Measurements from ENCODE around the gene PIMREG.

DNA sequence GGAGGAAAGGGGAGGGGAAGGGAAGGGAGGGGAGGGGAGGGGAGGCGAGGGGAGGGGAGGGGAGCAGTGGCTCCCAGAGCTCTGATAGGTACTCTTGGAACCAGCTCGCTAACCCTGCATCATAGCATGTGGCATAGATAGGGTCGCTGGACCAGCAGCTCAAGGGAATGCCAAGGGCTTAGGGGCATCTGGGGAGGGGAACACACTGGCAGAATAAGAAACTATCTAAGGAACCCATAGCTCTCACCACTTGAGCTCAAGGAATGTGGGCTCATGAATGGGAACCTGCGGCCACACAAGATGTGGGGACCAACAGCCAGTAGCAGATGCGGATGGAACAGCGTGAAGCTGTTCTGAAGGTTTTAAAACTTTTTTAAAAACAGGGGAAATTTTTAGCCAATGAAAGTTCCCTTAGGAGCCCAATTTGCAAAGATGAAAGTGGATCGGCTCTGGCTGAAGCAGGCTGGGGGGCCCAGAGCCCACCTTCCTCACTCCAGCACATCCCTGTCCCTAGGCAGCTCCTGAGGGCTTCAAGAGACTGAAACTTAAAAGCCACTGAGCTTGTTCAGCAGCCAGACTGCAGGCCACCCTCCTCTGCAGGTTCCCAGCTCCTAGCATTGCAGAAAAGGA, 46.9 kb downstream of the PIMREG start:
- TF ChIP-seq, protein P1, sequence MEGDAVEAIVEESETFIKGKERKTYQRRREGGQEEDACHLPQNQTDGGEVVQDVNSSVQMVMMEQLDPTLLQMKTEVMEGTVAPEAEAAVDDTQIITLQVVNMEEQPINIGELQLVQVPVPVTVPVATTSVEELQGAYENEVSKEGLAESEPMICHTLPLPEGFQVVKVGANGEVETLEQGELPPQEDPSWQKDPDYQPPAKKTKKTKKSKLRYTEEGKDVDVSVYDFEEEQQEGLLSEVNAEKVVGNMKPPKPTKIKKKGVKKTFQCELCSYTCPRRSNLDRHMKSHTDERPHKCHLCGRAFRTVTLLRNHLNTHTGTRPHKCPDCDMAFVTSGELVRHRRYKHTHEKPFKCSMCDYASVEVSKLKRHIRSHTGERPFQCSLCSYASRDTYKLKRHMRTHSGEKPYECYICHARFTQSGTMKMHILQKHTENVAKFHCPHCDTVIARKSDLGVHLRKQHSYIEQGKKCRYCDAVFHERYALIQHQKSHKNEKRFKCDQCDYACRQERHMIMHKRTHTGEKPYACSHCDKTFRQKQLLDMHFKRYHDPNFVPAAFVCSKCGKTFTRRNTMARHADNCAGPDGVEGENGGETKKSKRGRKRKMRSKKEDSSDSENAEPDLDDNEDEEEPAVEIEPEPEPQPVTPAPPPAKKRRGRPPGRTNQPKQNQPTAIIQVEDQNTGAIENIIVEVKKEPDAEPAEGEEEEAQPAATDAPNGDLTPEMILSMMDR (IDR thresholded peaks at IDR 0.05; ENCODE audit: poor library complexity) = no peak
- TF ChIP-seq EZH2 (IDR thresholded peaks at IDR 0.05; ENCODE audit: borderline replicate concordance) = no peak

Data from hepatocyte (in vitro differentiated cells).